Measurements from ENCODE around the gene MYO7A. TPM values are rescaled to one million over a fixed set of nuclear protein-coding genes. Genes with fewer than 3 reads are reported as not detected.

MYO7A gene
- total and polyA plus RNA-seq, 2 donors (not counting 3 experiments of a cell fraction or from before 2014, with no cell fraction given) = 1.3 to 3.6 TPM

- POLR2A ChIA-PET = no interaction called here
- dilution Hi-C loops (cut with MboI; ENCODE audit: extremely low pct_ligation_motif_present, low sequenced_read_pairs) = no loop called here
- no peak for FAIRE-seq
These were observed 2.9 kb upstream of the MYO7A start for GRCh38 chr11:77125191-77125590.

More at GRCh38 chr11:77125191-77125590, 2.9 kb upstream of the MYO7A start:
- Histone ChIP-seq H3K4me1 (ENCODE audit: control insufficient read depth, extremely low read depth, insufficient read depth, low read length) (peaks cover 10% of the 10 kb centered on the region), H3K27ac (ENCODE audit: insufficient read depth, low read depth, low read length) (no peak overlapping the region), H3K9me3 (replicated peaks; ENCODE audit: control insufficient read depth, insufficient read depth, low read length) (no peaks in the 10 kb centered on the region), H3K4me2 (ENCODE audit: insufficient read depth, low read length) (no peak overlapping the region), H3K9ac (replicated peaks; ENCODE audit: extremely low read depth, insufficient read depth, low read length) (no peak overlapping the region), H3K27me3 (ENCODE audit: control insufficient read depth in 2 of 2, insufficient read depth in 2 of 2, low read length in 2 of 2) (no peaks in the 10 kb centered on the region), H3K9me1 (replicated peaks; ENCODE audit: control insufficient read depth, extremely low read depth, insufficient read depth, low read length) (no peaks in the 10 kb centered on the region), H3K4me3 (replicated peaks in 1 of 3; ENCODE audit: insufficient read depth in 1 of 3, low read depth in 1 of 3, low read length in 3 of 3) (no peak overlapping the region), H3K79me2 (ENCODE audit: control insufficient read depth, insufficient read depth, low read length) (no peaks in the 10 kb centered on the region), H4K20me1 (replicated peaks; ENCODE audit: control insufficient read depth, extremely low read depth, insufficient read depth, low read length) (no peaks in the 10 kb centered on the region), H3K36me3 (ENCODE audit: control insufficient read depth in 2 of 2, extremely low read depth in 1 of 2, insufficient read depth in 2 of 2, low read length in 2 of 2) (peaks cover 0 to 7% of the 10 kb centered on the region in 2 experiments), H2AFZ (ENCODE audit: low read depth, low read length) (no peak overlapping the region)
- no peak for DNase-seq (ENCODE audit: low read depth, low spot score)
- CTCF ChIA-PET = no interaction called here
- BruUV-seq (replicated peaks) = no TSS peak
- TF ChIP-seq POLR2A (IDR thresholded peaks at IDR 0.05; ENCODE audit: low read depth, low read length) (no peak), MAX (IDR thresholded peaks at IDR 0.05; ENCODE audit: insufficient read depth, insufficient read length) (no peak), FOS (IDR thresholded peaks at IDR 0.05; ENCODE audit: borderline replicate concordance, insufficient read depth, low read length) (no peak), POLR2AphosphoS5 (IDR thresholded peaks at IDR 0.05; ENCODE audit: insufficient read depth, low read depth, low read length) (no peak), JUN (IDR thresholded peaks at IDR 0.05; ENCODE audit: borderline replicate concordance, insufficient read depth, insufficient read length, low read depth) (no peak), CTCF (IDR thresholded peaks at IDR 0.05; ENCODE audit: extremely low read depth in 1 of 2, insufficient read depth in 1 of 2, low read depth in 1 of 2, low read length in 2 of 2) (no peak)
- intact Hi-C loops (cut with micrococcal nuclease) = no loop called here

Measured in endothelial cell of umbilical vein (primary cell).